ENCODE measurements around the gene METTL5. TPM values are rescaled to one million over a fixed set of nuclear protein-coding genes. Genes with fewer than 3 reads are reported as not detected.
"Not testable (repeated sequence)": the region's sequence is repeated elsewhere in the genome, so short reads cannot be mapped to it uniquely, and the experiment has no call there.

The METTL5 gene
- 10 to 100 TPM; 39.8 to 40.9 TPM for total RNA-seq

- Histone ChIP-seq H3K9me3 (no peaks in the 10 kb centered on the region), H3K36me3 (no peaks in the 10 kb centered on the region), H3K9ac (ENCODE audit: low read depth in 2 of 2, low read length in 2 of 2) (peak within 1 kb of the TSS; percentile 49 to 70), H3K27me3 (no peaks in the 10 kb centered on the region), H3K27ac (peak within 1 kb of the TSS; percentile 58), H3K4me3 (peak within 1 kb of the TSS; percentile 57), H3K4me1 (peaks cover 13% of the 10 kb centered on the region)
- intact Hi-C loops (cut with DNase I) = loop anchor here (5.0 kb wide), 1 partner anchor 103 kb away; no protein-coding TSS in a partner anchor
- peak; percentile 87 for DNase-seq
- TF ChIP-seq CTCF (IDR thresholded peaks at IDR 0.05) = peak; percentile 97
Measured at GRCh38 chr2:169824373-169825333, at the start of gene METTL5. Gene METTL5 (minus strand): TSS chr2:169824905. CDS start chr2:169824597, 308 bp downstream.

- no peak overlapping the region for H3K4me3 ChIP-seq
- H3K4me1 ChIP-seq = no peaks in the 10 kb centered on the region
- no peaks in the 10 kb centered on the region for H3K27me3 ChIP-seq
- no peak overlapping the region for H3K27ac ChIP-seq
- H3K9me3 ChIP-seq = no peaks in the 10 kb centered on the region
- no peak for TF ChIP-seq CTCF (IDR thresholded peaks at IDR 0.05)
- peaks cover 3% of the 10 kb centered on the region for H3K36me3 ChIP-seq
- DNase-seq = no peak
- H3K9ac ChIP-seq (ENCODE audit: low read depth in 2 of 2, low read length in 2 of 2) = no peak overlapping the region
- intact Hi-C loops (cut with DNase I) = no loop called here
Measured at GRCh38 chr2:169871994-169872393, 47.3 kb upstream of the METTL5 start.

- H3K9ac ChIP-seq (ENCODE audit: low read depth in 2 of 2, low read length in 2 of 2); H3K27ac ChIP-seq; DNase-seq; H3K27me3 ChIP-seq; H3K36me3 ChIP-seq; H3K4me3 ChIP-seq; H3K9me3 ChIP-seq; intact Hi-C loops (cut with DNase I); H3K4me1 ChIP-seq: not testable (repeated sequence)
Measured at GRCh38 chr2:169871369-169871768, 46.7 kb upstream of the METTL5 start.

- Histone ChIP-seq H3K36me3 (no peaks in the 10 kb centered on the region), H3K4me3 (no peak overlapping the region), H3K27me3 (no peaks in the 10 kb centered on the region), H3K9ac (ENCODE audit: low read depth in 2 of 2, low read length in 2 of 2) (no peak overlapping the region), H3K4me1 (no peaks in the 10 kb centered on the region), H3K27ac (no peak overlapping the region), H3K9me3 (no peaks in the 10 kb centered on the region)
- no peak for TF ChIP-seq CTCF (IDR thresholded peaks at IDR 0.05)
- DNase-seq = no peak
- intact Hi-C loops (cut with DNase I) = no loop called here
Measured at GRCh38 chr2:169868951-169869350, 44.2 kb upstream of the METTL5 start.

GRCh38 chr2:169867579-169867978 is 42.9 kb upstream of the METTL5 start:
- H3K9ac ChIP-seq (ENCODE audit: low read depth in 2 of 2, low read length in 2 of 2) = no peak overlapping the region
- no peak overlapping the region for H3K27ac ChIP-seq
- H3K4me3 ChIP-seq = no peak overlapping the region
- H3K27me3 ChIP-seq = no peaks in the 10 kb centered on the region
- no peak for TF ChIP-seq CTCF (IDR thresholded peaks at IDR 0.05)
- H3K36me3 ChIP-seq = no peaks in the 10 kb centered on the region
- no peaks in the 10 kb centered on the region for H3K4me1 ChIP-seq
- intact Hi-C loops (cut with DNase I) = no loop called here
- H3K9me3 ChIP-seq = no peaks in the 10 kb centered on the region
- no peak for DNase-seq

- H3K4me1 ChIP-seq; intact Hi-C loops (cut with DNase I); H3K27me3 ChIP-seq; H3K9ac ChIP-seq (ENCODE audit: low read depth in 2 of 2, low read length in 2 of 2); H3K4me3 ChIP-seq; DNase-seq; H3K27ac ChIP-seq; H3K9me3 ChIP-seq; H3K36me3 ChIP-seq: not testable (repeated sequence)
Measured at GRCh38 chr2:169866230-169866629, 41.5 kb upstream of the METTL5 start.
